ENCODE results near the gene FLRT1.

FLRT1 gene

DNA sequence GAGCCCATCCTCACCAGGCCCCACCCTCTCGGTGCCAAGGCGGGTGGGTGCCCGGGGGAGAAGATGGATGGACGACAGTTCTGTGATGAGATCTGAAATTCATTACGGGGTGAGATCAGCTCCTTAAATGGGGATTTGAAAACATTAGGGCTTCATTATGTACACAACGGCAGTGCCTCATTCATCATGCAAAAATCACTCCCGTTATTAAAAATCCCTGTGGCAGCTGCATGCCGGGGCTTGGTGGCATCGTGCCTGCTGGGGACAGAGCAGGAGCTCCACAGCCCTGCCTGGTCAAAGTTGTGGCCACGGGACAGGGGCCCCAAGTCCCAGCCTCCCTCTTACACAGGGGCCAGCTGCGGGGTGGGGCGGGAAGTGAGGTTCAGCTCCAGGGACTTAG lies 29.3 kb upstream of the FLRT1 start:
- no peak for DNase-seq (ENCODE audit: low spot score)

DNA sequence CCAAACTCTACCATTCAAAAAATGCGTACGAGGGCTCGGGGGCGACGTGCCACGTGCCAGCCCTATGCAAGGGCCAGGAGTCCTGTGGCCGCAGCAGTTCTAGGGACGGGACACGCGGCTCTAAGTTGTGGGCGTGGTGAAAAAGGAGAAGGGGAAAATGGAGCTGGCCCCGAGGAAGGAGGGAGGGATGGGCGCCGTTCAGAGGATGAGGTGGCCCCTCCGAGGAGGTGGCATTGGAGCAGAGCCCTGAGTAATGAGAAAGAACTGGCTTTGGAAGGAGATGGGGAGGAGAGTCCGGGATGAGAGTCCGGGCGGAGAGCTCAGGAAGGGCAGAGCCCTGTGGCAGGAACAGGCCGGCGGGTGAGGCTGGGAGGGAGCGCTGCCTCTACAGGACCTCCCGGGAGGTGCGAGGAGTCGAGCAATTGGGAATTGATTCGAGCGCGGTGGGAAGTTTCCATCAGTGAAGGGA lies 28.5 kb upstream of the FLRT1 start:
- DNase-seq (ENCODE audit: low spot score) = no peak

DNA sequence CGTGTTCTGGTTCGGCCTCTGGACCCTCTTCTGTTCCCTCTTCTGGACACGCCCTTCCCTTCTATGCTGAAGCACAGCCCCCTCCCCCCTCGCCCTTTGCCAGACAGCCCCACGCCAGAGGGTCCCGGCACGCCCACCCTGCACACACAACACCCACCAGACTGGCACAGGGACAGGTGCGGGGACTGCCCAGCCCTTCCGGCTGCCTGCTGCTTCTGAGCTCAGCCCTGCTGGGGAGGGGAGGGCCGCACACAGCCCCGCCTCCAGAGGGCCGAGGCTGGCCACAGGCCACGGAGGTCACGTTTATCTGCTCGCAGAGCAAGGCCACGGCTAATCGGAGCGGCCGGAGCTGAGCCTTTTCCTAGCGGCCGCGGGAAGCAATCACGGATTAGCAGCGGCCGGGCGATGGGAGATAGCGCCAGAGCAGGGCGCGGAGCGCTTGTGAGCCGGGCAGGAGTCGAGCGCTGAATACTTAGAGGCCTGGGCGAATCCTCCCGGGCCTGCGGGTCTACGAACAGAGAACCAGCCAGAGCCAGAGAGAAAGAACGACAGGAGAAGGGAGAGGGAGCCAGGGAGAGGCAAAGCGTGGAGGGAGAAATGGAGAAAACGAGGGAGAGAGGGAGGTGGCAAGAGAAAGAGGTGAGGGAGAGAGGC lies 28.0 kb upstream of the FLRT1 start:
- peak; percentile 41 for DNase-seq (ENCODE audit: low spot score)

DNA sequence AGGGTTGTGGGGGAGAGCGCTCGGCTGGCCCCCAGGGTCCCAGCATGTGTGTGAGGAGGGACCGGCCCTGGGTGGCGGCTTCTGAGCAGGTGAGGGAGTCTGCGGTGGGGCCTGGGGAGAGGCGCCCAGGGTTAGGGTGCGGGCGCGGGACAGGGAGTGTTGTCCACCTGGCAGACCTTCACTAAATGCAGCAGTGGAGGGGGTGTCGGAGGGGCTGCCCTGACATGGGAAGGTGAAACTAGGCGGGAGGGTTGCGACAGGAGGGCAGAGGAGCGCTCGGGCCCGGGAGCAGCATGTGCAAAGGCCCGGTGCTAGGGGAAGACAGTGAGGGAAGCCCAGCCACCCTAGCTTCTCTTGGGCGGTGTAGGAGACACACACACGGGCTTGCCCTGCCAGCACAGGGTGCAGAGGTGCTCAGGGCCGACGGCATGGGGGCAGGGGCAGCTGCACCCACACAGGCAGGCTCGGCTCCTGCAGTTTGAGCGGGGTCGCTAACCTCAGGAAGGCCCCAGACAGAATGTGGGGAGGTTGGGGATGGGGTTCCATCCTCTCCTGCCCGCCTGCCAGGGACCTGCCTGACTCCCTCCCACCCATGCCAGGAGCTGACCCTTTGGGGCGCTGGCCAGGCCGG lies 27.3 kb upstream of the FLRT1 start:
- no peak for DNase-seq (ENCODE audit: low spot score)

DNA sequence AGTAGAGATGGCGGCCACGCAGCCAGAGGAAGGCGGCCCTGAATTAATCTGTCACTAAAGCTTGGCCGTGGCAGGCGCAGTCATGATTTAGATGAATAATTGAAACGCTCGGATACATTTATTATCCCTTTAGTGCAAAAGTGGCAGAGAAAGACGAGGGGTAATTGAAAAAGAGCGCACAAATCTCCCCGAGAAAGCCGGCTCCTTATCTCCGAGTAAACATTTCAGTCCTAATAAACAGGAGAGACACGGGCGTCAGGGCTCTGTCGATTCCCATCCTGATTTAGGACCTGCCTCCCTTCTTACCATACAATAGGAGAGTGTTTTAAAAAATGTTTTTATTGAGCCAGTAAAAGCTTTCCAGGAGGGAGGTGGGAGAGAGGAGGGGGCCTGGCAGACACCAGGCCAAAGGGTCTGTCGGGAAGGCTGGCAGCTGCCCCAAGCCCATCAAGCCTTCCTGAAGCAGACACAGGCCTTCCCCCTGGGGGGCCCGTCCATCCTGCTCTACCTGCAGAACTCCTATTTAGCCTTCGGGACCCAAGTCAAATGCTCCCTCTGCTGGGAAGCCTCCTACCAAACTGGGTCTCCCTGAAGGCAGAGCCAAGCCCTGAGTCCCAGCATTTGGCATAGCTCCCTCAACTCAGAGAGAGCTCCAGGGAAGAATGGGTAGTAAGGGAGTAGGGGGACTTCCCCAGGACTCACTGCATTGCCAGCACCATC lies 26.7 kb upstream of the FLRT1 start:
- no peak for DNase-seq (ENCODE audit: low spot score)

DNA sequence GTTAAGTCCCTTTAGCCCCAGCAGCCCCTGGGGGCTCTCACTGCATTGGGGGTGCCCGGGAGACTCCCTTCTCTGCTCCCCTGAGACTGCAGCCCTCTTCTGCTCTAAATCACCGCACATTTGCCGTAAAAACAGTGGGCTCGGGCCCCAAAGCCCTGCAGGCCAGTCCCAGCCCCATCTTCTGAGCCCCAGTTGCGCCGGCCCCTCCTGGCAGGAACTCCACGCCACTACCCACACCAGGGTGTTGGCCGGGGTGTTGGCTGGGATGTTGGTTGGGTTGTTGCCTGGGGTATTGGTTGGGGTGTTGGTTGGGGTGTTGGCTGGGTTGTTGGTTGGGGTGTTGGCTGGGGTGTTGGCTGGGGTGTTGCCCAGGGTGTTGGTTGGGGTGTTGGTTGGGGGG lies 26.0 kb upstream of the FLRT1 start:
- no peak for DNase-seq (ENCODE audit: low spot score)

DNA sequence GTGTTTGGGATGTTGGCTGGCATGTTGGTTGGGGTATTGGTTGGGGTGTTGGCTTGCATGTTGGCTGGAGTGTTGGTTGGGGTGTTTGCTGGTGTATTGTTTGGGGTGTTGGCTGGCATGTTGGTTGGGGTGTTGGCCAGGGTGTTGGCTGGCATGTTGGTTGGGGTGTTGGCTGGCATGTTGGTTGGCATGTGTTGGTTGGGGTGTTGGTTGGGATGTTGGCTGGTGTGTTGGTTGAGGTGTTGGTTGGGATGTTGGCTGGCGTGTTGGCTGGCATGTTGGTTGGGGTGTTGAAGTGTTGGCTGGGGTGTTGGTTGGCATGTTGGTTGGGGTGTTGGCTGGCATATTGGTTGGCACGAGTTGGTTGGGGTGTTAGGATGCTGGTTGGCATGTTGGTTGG lies 24.9 kb upstream of the FLRT1 start:
- no peak for DNase-seq (ENCODE audit: low spot score)

DNA sequence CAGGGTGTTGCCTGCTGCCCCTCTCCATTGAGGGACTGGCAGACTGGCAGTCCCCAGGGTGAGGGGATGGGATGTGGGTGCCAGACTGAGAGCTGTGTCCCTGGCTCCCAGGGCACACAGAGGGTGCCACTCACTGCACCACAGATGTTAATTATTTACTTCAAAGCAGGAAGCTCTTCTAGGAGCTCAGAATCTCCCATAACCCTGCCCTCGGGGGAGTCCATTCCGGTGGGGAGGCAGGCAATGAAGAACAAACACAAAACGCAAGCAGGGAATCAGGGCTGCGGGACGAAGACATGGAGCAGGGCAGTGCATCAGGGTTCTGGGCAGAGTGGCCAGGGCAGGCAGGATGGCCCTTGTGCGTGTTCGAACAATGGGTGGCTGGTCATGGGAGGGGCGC lies 24.4 kb upstream of the FLRT1 start:
- DNase-seq (ENCODE audit: low spot score) = no peak

DNA sequence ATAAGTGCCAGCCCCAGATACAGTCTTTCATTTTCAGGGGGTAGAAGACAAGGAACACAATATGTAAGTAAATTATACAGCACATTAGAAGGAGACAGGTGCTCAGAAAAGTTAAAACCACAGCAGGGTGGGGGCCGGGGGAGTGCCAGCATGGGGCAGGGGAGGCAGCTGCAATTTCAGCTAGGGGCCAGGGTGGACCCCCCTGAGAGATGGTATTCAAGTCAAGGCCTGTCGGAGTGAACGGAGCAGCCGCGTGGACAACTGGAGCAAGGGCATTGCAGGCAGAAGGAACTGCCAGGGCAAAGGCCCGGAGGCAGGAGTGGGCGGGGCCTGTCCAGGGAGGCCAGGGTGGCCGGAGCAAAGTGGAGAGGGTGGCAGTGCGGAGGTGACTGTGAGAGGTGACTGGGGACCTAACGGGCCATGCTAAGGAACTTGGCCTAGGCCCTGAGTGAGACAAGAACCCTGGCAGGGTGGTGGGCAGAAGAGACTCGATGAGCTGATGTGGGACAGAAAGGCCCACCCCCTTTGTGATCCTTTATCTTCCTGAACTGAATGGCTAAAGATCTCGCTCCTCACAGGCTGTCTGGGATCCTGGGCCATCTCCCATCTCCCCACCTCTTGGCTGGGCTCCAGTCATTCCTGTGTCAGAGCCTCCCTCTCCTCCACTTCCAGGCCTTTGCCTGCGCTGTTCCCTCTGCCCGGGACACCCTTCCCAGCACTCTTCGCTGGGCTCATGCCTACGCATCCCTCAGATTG lies 22.4 kb upstream of the FLRT1 start:
- no peak for DNase-seq (ENCODE audit: low spot score)

DNA sequence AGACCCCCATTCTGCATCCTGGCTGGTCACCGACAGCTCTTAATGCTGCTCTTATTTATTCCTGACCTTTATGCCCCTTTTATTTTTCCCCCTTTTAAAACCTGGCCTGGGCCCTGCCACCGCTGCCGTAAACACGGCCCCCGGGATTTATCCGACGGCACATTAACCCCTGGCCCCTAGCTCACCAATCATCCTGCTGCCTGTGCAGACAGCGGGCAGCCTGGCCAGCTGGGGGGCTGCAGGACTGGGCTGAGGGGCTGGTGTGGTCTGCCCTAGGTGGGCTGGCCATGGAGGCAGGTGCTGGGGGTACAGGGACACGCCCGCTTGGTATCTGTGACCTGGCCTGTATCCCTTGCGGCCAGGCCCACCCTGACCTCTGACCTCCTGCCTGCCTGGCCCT lies 21.4 kb upstream of the FLRT1 start:
- DNase-seq (ENCODE audit: low spot score) = no peak

DNA sequence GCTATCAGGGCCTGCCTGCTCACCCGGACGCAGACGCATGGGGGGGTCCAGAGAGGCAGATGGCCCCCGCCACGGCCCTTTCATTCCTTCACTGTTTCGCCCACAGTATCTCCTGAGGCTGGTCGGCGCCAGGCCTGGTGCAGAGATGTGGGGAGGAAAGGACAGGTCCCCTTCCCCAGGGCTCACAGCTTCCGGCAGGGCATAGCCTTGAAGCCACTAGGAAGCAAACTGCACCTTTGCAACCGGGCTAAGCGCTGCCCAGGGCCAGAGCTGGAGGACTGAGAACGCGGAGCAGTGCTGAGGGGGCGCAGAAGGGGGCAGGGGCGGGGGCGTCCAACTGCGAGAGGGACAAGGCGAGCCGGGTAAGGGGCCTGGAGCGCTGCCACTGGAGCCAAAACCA lies 20.2 kb upstream of the FLRT1 start:
- DNase-seq (ENCODE audit: low spot score) = no peak

DNA sequence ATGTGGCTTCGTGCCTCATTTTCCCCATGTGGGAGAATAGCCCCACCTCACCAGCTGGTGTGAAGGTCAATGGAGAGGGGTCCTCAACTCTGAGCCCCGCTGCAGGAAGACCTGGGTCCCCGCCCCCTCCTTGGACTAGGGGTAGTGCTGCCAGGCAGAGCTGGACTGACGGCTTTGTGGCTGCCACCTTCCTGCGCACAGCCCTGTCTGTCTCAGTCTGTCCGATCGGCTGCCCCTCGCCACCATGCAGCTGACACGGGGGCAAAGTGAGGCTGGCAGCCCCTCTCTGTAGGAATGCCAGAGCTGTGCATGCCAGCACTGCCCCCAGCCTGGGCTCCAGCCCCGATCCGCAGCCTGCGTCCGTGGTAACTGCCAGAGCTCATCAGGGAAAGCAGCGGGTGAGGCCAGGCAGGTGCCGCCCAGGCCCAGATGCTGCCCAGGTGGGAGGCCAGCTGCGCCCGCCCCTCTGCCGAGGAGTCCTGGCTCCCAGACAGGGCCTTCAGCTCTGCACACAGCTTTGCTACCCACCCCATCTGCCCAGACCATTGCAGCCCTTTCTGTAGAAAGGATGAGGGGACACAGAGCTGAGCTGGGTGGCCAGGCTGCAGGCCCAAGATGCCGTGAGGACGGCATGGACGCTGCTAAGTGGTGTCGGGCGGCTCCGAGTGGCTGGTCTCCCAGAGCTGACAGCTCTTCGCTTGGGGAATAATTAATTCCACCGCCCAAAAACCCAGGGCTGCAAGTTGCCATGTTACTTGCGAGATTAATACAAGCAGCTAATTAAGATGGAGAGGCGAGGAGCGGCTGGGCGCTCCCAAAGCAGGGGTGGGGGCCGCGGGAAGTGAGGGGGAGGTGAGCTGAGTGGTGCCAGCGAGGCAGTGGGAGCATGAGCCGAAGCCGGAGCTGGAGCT lies 19.5 kb upstream of the FLRT1 start:
- DNase-seq (ENCODE audit: low spot score) = no peak

DNA sequence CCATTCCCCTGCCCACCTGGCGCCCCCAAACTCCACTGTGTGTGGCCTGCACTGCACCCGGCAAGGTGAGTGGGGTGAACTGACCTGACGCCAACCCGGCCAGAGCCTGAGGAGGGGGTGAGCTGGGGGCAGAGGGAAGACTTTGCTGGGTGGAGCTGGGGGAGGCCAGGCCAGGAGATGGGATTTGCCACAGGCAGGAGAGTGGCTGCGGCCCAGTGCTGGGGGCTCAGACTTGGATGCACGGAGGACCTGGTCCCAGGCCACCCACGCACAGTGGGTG lies 17.8 kb upstream of the FLRT1 start:
- DNase-seq (ENCODE audit: low spot score) = no peak

DNA sequence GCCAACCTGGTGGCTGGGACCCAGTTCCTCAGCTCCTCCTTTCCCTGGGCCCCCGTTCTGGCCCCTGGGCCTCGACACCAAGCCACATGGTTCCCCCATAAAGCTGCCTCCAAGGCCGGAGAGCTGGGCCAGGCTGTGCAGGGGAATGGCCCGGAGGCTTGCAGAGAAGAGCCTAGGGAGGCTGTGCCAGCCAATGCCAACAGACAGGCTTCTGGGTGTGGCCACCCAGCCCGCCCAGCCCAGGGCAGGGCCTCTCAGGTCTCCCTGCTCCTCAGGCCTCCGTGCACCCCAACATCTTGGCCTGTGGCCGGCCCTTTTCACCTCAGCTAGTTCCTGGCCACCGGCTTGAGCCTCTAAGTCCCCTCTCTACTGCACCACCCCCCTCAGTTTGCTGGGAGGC lies 17.4 kb upstream of the FLRT1 start:
- DNase-seq (ENCODE audit: low spot score) = no peak

DNA sequence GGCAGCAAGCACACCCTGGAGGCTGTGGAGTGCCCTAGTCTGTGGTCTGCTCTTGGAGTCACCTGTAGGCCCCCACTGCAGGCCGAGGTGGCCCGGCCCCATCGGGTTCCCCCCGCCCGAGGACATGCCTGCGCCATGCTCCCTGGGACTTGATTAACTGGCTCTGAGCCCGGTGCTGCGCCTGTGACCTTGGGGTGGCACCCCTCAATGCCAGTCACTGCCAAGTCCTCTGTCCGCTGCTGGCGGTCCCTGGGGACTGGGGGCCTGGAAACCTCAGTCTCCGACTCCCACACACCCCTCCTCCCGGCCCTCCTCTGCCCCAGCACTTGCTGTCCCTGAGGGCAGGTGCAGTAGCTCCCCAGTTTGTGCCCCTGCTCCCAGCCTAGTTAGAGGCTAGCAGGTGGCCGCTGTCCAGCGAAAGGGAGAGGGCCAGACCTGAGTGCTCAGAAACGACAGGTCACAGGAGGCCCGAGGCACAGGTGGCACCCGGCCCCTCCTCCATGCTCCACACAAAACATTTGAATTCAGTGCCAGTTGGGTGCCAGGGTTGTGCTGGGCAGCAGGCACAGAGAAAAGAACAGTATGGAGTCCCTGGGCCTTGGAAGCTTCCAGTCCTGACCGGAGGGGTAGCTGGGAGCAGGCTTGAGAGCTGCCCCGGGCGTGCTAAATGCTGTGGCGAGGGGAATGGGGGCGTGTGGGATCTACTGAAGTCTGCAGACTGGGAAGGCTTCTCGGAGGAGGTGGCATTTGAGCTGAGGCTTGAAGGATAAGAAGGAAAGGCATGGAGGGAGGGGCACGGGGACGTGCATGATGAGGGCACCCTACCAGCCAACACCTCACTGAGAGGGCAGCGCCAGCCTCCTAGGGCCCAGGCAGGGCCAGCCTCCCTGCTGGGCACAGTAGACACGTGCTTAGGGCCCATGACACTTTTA lies 16.4 kb upstream of the FLRT1 start:
- no peak for DNase-seq (ENCODE audit: low spot score)

DNA sequence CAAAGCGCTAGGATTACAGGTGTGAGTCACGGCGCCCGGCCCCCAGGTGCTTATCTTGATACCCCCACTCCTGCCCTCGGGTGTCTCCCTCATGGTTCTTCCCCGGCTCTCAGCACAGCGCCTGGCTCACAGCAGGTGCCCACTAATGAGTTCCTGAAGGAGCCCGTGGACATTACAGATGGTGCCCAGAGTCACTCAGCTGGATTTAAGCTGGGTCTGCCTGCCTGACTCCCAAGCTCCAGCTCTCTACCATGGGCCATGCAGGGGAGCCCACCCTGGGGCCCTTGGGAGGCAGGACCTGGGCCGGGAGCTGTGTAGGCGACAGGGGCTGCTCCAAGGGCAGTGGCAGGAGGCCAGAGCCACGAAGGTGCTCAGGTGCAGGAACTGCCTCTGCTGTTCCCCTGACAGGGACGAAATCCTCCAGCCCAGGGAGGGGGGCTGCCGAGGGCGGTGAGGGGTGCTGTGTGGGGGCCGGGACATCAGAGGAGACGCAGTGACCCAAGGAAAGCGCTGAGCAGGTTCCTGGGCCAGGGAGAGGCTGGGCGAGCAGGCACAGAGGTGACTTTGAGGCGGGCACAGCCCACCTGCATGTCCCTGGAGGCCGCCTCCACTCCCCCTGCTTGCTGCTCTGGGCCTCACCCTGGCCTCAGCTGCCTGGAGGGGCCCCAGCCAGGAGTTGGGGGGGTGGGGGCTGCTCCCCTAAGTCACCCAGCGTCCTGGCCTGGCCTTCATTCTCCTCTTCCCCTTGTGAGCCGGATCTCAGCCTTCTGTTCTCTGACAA lies 14.6 kb upstream of the FLRT1 start:
- no peak for DNase-seq (ENCODE audit: low spot score)

DNA sequence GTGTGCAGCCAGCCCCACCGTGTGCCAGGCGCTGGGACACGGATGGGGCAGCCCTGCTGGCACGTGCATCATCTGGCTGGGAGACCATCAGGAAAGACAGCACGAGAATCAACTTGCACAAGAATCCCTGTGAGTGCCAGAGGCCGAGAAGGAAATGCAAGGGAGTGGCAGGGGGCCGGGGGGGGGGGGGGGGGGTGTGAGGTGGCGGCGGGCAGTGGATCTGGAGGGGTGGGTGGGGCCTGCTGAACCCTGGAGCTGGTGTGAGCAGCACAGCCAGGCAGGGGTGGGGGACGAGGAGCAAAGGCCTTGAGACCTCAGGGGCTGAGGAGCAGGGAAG lies 14.0 kb upstream of the FLRT1 start:
- DNase-seq (ENCODE audit: low spot score) = no peak

DNA sequence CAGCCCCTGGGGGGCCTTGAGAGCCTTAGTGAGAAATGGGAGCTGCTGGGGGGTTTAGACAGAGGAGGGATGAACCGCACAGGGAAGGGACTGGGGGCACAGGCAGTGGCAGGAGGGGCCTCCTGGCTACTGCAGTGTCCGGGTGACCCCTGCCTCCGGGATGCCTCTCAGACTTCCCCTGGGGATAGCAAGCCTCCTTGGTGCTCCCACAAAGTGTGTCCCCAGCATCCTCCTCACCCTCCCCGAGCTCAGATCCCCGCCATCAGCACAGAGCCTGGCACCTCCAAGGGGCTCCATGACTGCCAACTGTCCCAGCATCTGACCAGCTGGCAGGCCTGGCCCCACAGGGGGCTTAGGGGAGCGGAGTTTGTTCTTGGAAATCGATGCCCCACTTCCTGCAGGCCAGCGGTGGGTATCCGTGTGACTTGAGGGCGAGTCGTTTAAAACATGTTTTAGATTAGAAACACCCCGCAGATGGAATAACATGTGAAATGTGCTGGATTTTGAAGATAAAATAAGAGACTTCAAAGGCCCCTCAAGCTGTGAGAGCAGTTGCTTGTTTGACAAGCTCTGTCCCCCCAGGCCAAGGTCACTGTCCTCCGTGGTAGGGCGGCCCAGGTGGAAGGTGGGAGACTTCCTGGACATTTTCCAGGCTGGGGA lies 13.5 kb upstream of the FLRT1 start:
- DNase-seq (ENCODE audit: low spot score) = no peak
